PC-3 (cell line): ENCODE results near the gene KCTD16.

Source experiments
- CTCF ChIP-seq: fragments of 300-600 bp; sonication (generic); conservative IDR thresholded peaks from 2 replicates; pipeline ENCODE4 v1.5.1; 2017; ENCODE audit warnings: antibody characterized with exemption, low read depth, mild to moderate bottlenecking, low read length
- EZH2 ChIP-seq: fragments of 300-600 bp; sonication (generic); IDR thresholded peaks from one replicate; pipeline ENCODE4 v1.6.1; 2017; ENCODE audit warnings: antibody characterized with exemption, mild to moderate bottlenecking, low read length; ENCODE audit not compliant: unreplicated experiment

- TF ChIP-seq CTCF, result no peak
- no peak for TF ChIP-seq EZH2
Measured at GRCh38 chr5:144436007-144436406, 265.3 kb downstream of the KCTD16 start.
